B cell (primary cell): ENCODE data around the gene NBPF4.
"Not testable (repeated sequence)": the region's sequence is repeated elsewhere in the genome, so short reads cannot be mapped to it uniquely, and the experiment has no call there.

Experiments
- CTCF ChIP-seq: fragments of 200-600 bp; IDR thresholded peaks from one replicate; pipeline ENCODE4 v1.8.0; 2022; ENCODE audit warnings: antibody characterized with exemption, mild to moderate bottlenecking
- EZH2 ChIP-seq: IDR thresholded peaks from 2 replicates; pipeline ENCODE4 v1.6.1; 2012; ENCODE audit warnings: borderline replicate concordance, low read depth, mild to moderate bottlenecking, moderate library complexity, low read length; ENCODE audit not compliant: insufficient read depth, poor library complexity, severe bottlenecking

- not testable (repeated sequence) for TF ChIP-seq CTCF, EZH2
Measured at GRCh38 chr1:108282528-108283257, 38.8 kb upstream of the NBPF4 start.
